ENCODE data around the gene FAM219A. TPM values are rescaled to one million over a fixed set of nuclear protein-coding genes. Genes with fewer than 3 reads are reported as not detected.

The FAM219A gene
- total RNA-seq, 1 experiment from 2014 or later: 20.6 TPM

GRCh38 chr9:34451545-34451944 is 6.8 kb downstream of the FAM219A start:
- peak; percentile 18 for ATAC-seq

More at GRCh38 chr9:34451545-34451944, 6.8 kb downstream of the FAM219A start:
- Mint-ChIP-seq H3K27me3 (ENCODE audit: low read depth) (peaks cover 5% of the 10 kb centered on the region), H3K4me1 (peaks cover 16% of the 10 kb centered on the region), H3K27ac (no peak overlapping the region), H3K9me3 (no peaks in the 10 kb centered on the region), H3K36me3 (no peaks in the 10 kb centered on the region), H3K4me3 (no peak overlapping the region)
- ChIA-PET CTCF (interaction anchor here (0.8 to 3.1 kb wide), 6 partner anchors 11 to 147 kb away, joined by 3 to 19 read pairs (median 4); no protein-coding TSS in a partner anchor), POLR2A (no interaction called here)
- no peak for DNase-seq (ENCODE audit: low spot score)
- no peak for TF ChIP-seq ZNF425 (CRISPR knock-in tag; conservative IDR thresholded peaks at IDR 0.05)
- TF ChIP-seq E2F1 (CRISPR knock-in tag; IDR thresholded peaks at IDR 0.05): no peak
- no peak for TF ChIP-seq ZNF263 (CRISPR knock-in tag; IDR thresholded peaks at IDR 0.05; ENCODE audit: low read depth)
- TF ChIP-seq ZNF512 (CRISPR knock-in tag; IDR thresholded peaks at IDR 0.05; ENCODE audit: borderline replicate concordance): no peak
- no peak for TF ChIP-seq ZNF232 (CRISPR knock-in tag; IDR thresholded peaks at IDR 0.05)
- TF ChIP-seq MYBL2 (CRISPR knock-in tag; IDR thresholded peaks at IDR 0.05): no peak
- no peak for TF ChIP-seq ZNF219 (CRISPR knock-in tag; IDR thresholded peaks at IDR 0.05; ENCODE audit: borderline replicate concordance)
- TF ChIP-seq FOXJ3 (CRISPR knock-in tag; IDR thresholded peaks at IDR 0.05; ENCODE audit: borderline replicate concordance): no peak
- TF ChIP-seq ZBTB43 (CRISPR knock-in tag; IDR thresholded peaks at IDR 0.05): no peak
- no peak for TF ChIP-seq FOXK1 (CRISPR knock-in tag; IDR thresholded peaks at IDR 0.05)
- TF ChIP-seq GABPB1 (CRISPR knock-in tag; IDR thresholded peaks at IDR 0.05): no peak
- TF ChIP-seq MXD4 (CRISPR knock-in tag; IDR thresholded peaks at IDR 0.05; ENCODE audit: borderline replicate concordance): no peak
- TF ChIP-seq RELA (CRISPR knock-in tag; IDR thresholded peaks at IDR 0.05; ENCODE audit: borderline replicate concordance): no peak
- TF ChIP-seq ZBTB21 (CRISPR knock-in tag; IDR thresholded peaks at IDR 0.05; ENCODE audit: borderline replicate concordance): no peak
- no peak for TF ChIP-seq SMAD3 (CRISPR knock-in tag; IDR thresholded peaks at IDR 0.05; ENCODE audit: borderline replicate concordance)
- no peak for TF ChIP-seq IRF1 (CRISPR knock-in tag; IDR thresholded peaks at IDR 0.05)
- no peak for TF ChIP-seq PRDM15 (CRISPR knock-in tag; IDR thresholded peaks at IDR 0.05)
- no peak for TF ChIP-seq ATF1 (CRISPR knock-in tag; IDR thresholded peaks at IDR 0.05)
- TF ChIP-seq TEAD1 (CRISPR knock-in tag; IDR thresholded peaks at IDR 0.05): no peak
